Body of pancreas (tissue), 4 donors: Measurements from ENCODE around the gene MAST4.

ENCODE experiments used
- CTCF ChIP-seq, 7 experiments: fragments of 450-650 bp in 4 of 7; fragments of 200-600 bp in 3 of 7; sonication (generic) in 3 of 7; IDR thresholded peaks; one replicate each; pipeline ENCODE4 v1.5.1; 2016 to 2019; ENCODE audit warnings: antibody characterized with exemption in 7 of 7
- POLR2A ChIP-seq, 3 donors: fragments of 450-650 bp; IDR thresholded peaks; one replicate each; pipeline ENCODE4 v1.6.1; 2016; ENCODE audit warnings: antibody characterized with exemption in 3 of 3, mild to moderate bottlenecking in 2 of 3

GRCh38 chr5:67031692-67032091 is 435.5 kb downstream of the MAST4 start:
- TF ChIP-seq POLR2A (IDR thresholded peaks at IDR 0.05), result no peak
- no peak for TF ChIP-seq CTCF (IDR thresholded peaks at IDR 0.05)
